ENCODE measurements around the gene CCDC170.
A peak's percentile ranks its signal among the peaks of the same experiment; 100 is the strongest.

CCDC170 gene

GRCh38 chr6:151493161-151493803 is 535 bp upstream of the CCDC170 start:
- Histone ChIP-seq H3K27ac (ENCODE audit: insufficient read depth, low read length, poor library complexity, severe bottlenecking) (no peak overlapping the region), H3K4me1 (ENCODE audit: control insufficient read depth, insufficient read depth, low read length, poor library complexity, severe bottlenecking) (peaks cover 4% of the 10 kb centered on the region), H3K36me3 (ENCODE audit: control insufficient read depth, insufficient read depth, low read length) (no peaks in the 10 kb centered on the region), H3K27me3 (replicated peaks; ENCODE audit: control insufficient read depth, insufficient read depth, low read length, poor library complexity, severe bottlenecking) (peaks cover 22% of the 10 kb centered on the region), H3K4me3 (ENCODE audit: insufficient read depth, low read depth, low read length, poor library complexity, severe bottlenecking) (peak overlapping the region; percentile 46), H3K9me3 (ENCODE audit: control insufficient read depth, low read length) (no peaks in the 10 kb centered on the region)
- no peak for DNase-seq

GRCh38 chr6:151494235-151494935 is 568 bp downstream of the CCDC170 start:
- no peak for DNase-seq
- Histone ChIP-seq H3K4me3 (ENCODE audit: insufficient read depth, low read depth, low read length, poor library complexity, severe bottlenecking) (peak overlapping the region; percentile 46), H3K4me1 (ENCODE audit: control insufficient read depth, insufficient read depth, low read length, poor library complexity, severe bottlenecking) (peaks cover 4% of the 10 kb centered on the region), H3K27ac (ENCODE audit: insufficient read depth, low read length, poor library complexity, severe bottlenecking) (no peak overlapping the region), H3K27me3 (replicated peaks; ENCODE audit: control insufficient read depth, insufficient read depth, low read length, poor library complexity, severe bottlenecking) (peaks cover 22% of the 10 kb centered on the region), H3K9me3 (ENCODE audit: control insufficient read depth, low read length) (no peaks in the 10 kb centered on the region), H3K36me3 (ENCODE audit: control insufficient read depth, insufficient read depth, low read length) (no peaks in the 10 kb centered on the region)

DNA sequence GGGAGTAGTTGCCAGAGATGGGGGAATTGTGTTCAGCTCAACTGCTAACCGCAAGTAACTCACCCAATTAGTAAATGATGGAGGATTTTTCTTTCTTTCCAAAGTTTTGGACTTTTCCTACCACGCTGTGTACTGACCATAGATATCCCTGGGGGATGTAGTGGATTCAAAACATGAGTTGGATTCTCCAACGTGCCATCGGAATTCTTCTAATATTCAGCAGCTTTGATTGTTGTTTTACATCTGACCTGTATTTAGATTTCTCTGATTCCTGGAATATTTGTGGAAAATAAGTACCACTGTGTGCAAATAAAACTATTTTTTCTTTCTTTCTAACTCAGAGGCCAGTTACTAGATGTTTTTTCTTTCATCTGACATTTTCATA is 1.1 kb downstream of the CCDC170 start:
- Histone ChIP-seq H3K27ac (ENCODE audit: insufficient read depth, low read length, poor library complexity, severe bottlenecking) (no peak overlapping the region), H3K9me3 (ENCODE audit: control insufficient read depth, low read length) (no peaks in the 10 kb centered on the region), H3K27me3 (replicated peaks; ENCODE audit: control insufficient read depth, insufficient read depth, low read length, poor library complexity, severe bottlenecking) (peaks cover 22% of the 10 kb centered on the region), H3K36me3 (ENCODE audit: control insufficient read depth, insufficient read depth, low read length) (no peaks in the 10 kb centered on the region), H3K4me1 (ENCODE audit: control insufficient read depth, insufficient read depth, low read length, poor library complexity, severe bottlenecking) (peaks cover 4% of the 10 kb centered on the region), H3K4me3 (ENCODE audit: insufficient read depth, low read depth, low read length, poor library complexity, severe bottlenecking) (no peak overlapping the region)
- DNase-seq: no peak

GRCh38 chr6:151495380-151495779 is 1.6 kb downstream of the CCDC170 start:
- Histone ChIP-seq H3K4me3 (ENCODE audit: insufficient read depth, low read depth, low read length, poor library complexity, severe bottlenecking) (no peak overlapping the region), H3K4me1 (ENCODE audit: control insufficient read depth, insufficient read depth, low read length, poor library complexity, severe bottlenecking) (peaks cover 4% of the 10 kb centered on the region), H3K9me3 (ENCODE audit: control insufficient read depth, low read length) (no peaks in the 10 kb centered on the region), H3K27me3 (replicated peaks; ENCODE audit: control insufficient read depth, insufficient read depth, low read length, poor library complexity, severe bottlenecking) (peaks cover 22% of the 10 kb centered on the region), H3K36me3 (ENCODE audit: control insufficient read depth, insufficient read depth, low read length) (no peaks in the 10 kb centered on the region), H3K27ac (ENCODE audit: insufficient read depth, low read length, poor library complexity, severe bottlenecking) (no peak overlapping the region)
- DNase-seq: no peak

- no peaks in the 10 kb centered on the region for H3K36me3 ChIP-seq (ENCODE audit: control insufficient read depth, insufficient read depth, low read length)
- H3K4me3 ChIP-seq (ENCODE audit: insufficient read depth, low read depth, low read length, poor library complexity, severe bottlenecking): no peak overlapping the region
- no peak for DNase-seq
- peaks cover 22% of the 10 kb centered on the region for H3K27me3 ChIP-seq (replicated peaks; ENCODE audit: control insufficient read depth, insufficient read depth, low read length, poor library complexity, severe bottlenecking)
- no peak overlapping the region for H3K27ac ChIP-seq (ENCODE audit: insufficient read depth, low read length, poor library complexity, severe bottlenecking)
- no peaks in the 10 kb centered on the region for H3K9me3 ChIP-seq (ENCODE audit: control insufficient read depth, low read length)
- peaks cover 4% of the 10 kb centered on the region for H3K4me1 ChIP-seq (ENCODE audit: control insufficient read depth, insufficient read depth, low read length, poor library complexity, severe bottlenecking)
These were observed 4.1 kb downstream of the CCDC170 start for GRCh38 chr6:151497905-151498304.

DNA sequence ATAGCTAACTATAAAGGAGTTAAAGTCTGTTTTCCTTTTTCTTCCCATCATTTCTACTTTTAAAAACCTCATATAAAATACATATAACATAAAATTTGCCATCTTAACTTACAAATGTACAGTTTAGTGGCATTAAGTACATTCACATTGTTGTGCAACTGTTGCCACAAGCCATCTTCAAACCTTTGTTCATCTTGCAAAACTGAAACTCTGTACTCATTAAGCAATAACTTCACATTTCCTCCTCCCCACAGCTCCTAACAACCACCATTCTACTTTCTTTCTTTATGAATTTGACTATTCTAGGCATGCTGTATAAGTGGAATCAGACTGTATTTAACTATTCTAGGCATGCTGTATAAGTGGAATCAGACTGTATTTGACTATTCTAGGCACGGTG is 4.5 kb downstream of the CCDC170 start:
- Histone ChIP-seq H3K27me3 (replicated peaks; ENCODE audit: control insufficient read depth, insufficient read depth, low read length, poor library complexity, severe bottlenecking) (peaks cover 20% of the 10 kb centered on the region), H3K4me3 (ENCODE audit: insufficient read depth, low read depth, low read length, poor library complexity, severe bottlenecking) (no peak overlapping the region), H3K36me3 (ENCODE audit: control insufficient read depth, insufficient read depth, low read length) (no peaks in the 10 kb centered on the region), H3K4me1 (ENCODE audit: control insufficient read depth, insufficient read depth, low read length, poor library complexity, severe bottlenecking) (peaks cover 4% of the 10 kb centered on the region), H3K27ac (ENCODE audit: insufficient read depth, low read length, poor library complexity, severe bottlenecking) (no peak overlapping the region), H3K9me3 (ENCODE audit: control insufficient read depth, low read length) (no peaks in the 10 kb centered on the region)
- DNase-seq: no peak

- H3K27ac ChIP-seq (ENCODE audit: insufficient read depth, low read length, poor library complexity, severe bottlenecking): no peak overlapping the region
- DNase-seq: no peak
- no peaks in the 10 kb centered on the region for H3K9me3 ChIP-seq (ENCODE audit: control insufficient read depth, low read length)
- H3K27me3 ChIP-seq (replicated peaks; ENCODE audit: control insufficient read depth, insufficient read depth, low read length, poor library complexity, severe bottlenecking): peaks cover 8% of the 10 kb centered on the region
- H3K4me3 ChIP-seq (ENCODE audit: insufficient read depth, low read depth, low read length, poor library complexity, severe bottlenecking): no peak overlapping the region
- H3K36me3 ChIP-seq (ENCODE audit: control insufficient read depth, insufficient read depth, low read length): no peaks in the 10 kb centered on the region
- H3K4me1 ChIP-seq (ENCODE audit: control insufficient read depth, insufficient read depth, low read length, poor library complexity, severe bottlenecking): no peaks in the 10 kb centered on the region
These were observed 5.7 kb downstream of the CCDC170 start for GRCh38 chr6:151499551-151499950.

GRCh38 chr6:151501511-151502136 is 7.8 kb downstream of the CCDC170 start:
- Histone ChIP-seq H3K27me3 (replicated peaks; ENCODE audit: control insufficient read depth, insufficient read depth, low read length, poor library complexity, severe bottlenecking) (no peaks in the 10 kb centered on the region), H3K27ac (ENCODE audit: insufficient read depth, low read length, poor library complexity, severe bottlenecking) (no peak overlapping the region), H3K9me3 (ENCODE audit: control insufficient read depth, low read length) (no peaks in the 10 kb centered on the region), H3K4me3 (ENCODE audit: insufficient read depth, low read depth, low read length, poor library complexity, severe bottlenecking) (no peak overlapping the region), H3K4me1 (ENCODE audit: control insufficient read depth, insufficient read depth, low read length, poor library complexity, severe bottlenecking) (no peaks in the 10 kb centered on the region), H3K36me3 (ENCODE audit: control insufficient read depth, insufficient read depth, low read length) (no peaks in the 10 kb centered on the region)
- DNase-seq: no peak

DNA sequence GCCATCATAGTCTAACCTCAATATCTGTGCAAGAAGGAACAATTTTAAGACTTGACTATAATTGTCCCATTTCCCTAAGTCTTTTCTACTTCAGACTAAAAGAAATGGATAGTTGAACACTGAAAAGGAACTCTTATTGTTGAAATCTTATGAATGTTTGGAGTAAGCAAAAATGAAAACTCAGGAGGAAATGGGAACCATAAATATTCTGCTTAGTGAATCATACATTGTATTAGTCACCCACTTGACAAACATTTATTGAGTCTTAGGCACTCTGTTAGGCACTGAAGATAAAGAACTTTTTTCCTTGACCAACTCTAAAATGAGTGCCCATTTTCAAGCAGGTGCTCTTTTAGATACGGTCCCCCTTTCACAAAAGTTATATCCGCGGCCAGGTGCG is 8.7 kb downstream of the CCDC170 start:
- DNase-seq: no peak
- Histone ChIP-seq H3K4me1 (ENCODE audit: control insufficient read depth, insufficient read depth, low read length, poor library complexity, severe bottlenecking) (no peaks in the 10 kb centered on the region), H3K4me3 (ENCODE audit: insufficient read depth, low read depth, low read length, poor library complexity, severe bottlenecking) (no peak overlapping the region), H3K27me3 (replicated peaks; ENCODE audit: control insufficient read depth, insufficient read depth, low read length, poor library complexity, severe bottlenecking) (no peaks in the 10 kb centered on the region), H3K36me3 (ENCODE audit: control insufficient read depth, insufficient read depth, low read length) (no peaks in the 10 kb centered on the region), H3K27ac (ENCODE audit: insufficient read depth, low read length, poor library complexity, severe bottlenecking) (no peak overlapping the region), H3K9me3 (ENCODE audit: control insufficient read depth, low read length) (no peaks in the 10 kb centered on the region)

GRCh38 chr6:151506761-151507160 is 12.9 kb downstream of the CCDC170 start:
- no peaks in the 10 kb centered on the region for H3K9me3 ChIP-seq (ENCODE audit: control insufficient read depth, low read length)
- H3K4me1 ChIP-seq (ENCODE audit: control insufficient read depth, insufficient read depth, low read length, poor library complexity, severe bottlenecking): no peaks in the 10 kb centered on the region
- no peak for DNase-seq
- no peaks in the 10 kb centered on the region for H3K36me3 ChIP-seq (ENCODE audit: control insufficient read depth, insufficient read depth, low read length)
- H3K27ac ChIP-seq (ENCODE audit: insufficient read depth, low read length, poor library complexity, severe bottlenecking): no peak overlapping the region
- H3K4me3 ChIP-seq (ENCODE audit: insufficient read depth, low read depth, low read length, poor library complexity, severe bottlenecking): no peak overlapping the region
- H3K27me3 ChIP-seq (replicated peaks; ENCODE audit: control insufficient read depth, insufficient read depth, low read length, poor library complexity, severe bottlenecking): no peaks in the 10 kb centered on the region
